Gastrocnemius medialis (tissue), 4 donors: Measurements from ENCODE around the gene EPM2AIP1.

ENCODE experiments used
- CTCF ChIP-seq, 5 experiments: fragments of 450-650 bp in 3 of 5; fragments of 200-600 bp in 2 of 5; sonication (generic) in 2 of 5; IDR thresholded peaks in 4 of 5; conservative IDR thresholded peaks in 1 of 5; 1 replicate in 4 of 5; 2 replicates in 1 of 5; pipeline ENCODE4 v1.5.1; 2016 to 2019; ENCODE audit warnings: antibody characterized with exemption in 5 of 5, mild to moderate bottlenecking in 3 of 5, moderate library complexity in 3 of 5
- POLR2A ChIP-seq, 2 donors: fragments of 450-650 bp; IDR thresholded peaks; one replicate each; pipeline ENCODE4 v1.6.1; 2017; ENCODE audit warnings: antibody characterized with exemption in 2 of 2, mild to moderate bottlenecking in 2 of 2, moderate library complexity in 2 of 2

GRCh38 chr3:36973139-36973538 is 19.8 kb downstream of the EPM2AIP1 start:
- TF ChIP-seq CTCF (IDR thresholded peaks at IDR 0.05 in 4 of 5, conservative IDR thresholded peaks at IDR 0.05 in 1 of 5), result no peak
- no peak for TF ChIP-seq POLR2A (IDR thresholded peaks at IDR 0.05)
